HepG2 (cell line): ENCODE data around the gene ITGAE. TPM values are rescaled to one million over a fixed set of nuclear protein-coding genes. Genes with fewer than 3 reads are reported as not detected.

ENCODE experiments used
- CEBPZ ChIP-seq: IDR thresholded peaks from 2 replicates; pipeline ENCODE4 v1.6.1; 2012; ENCODE audit warnings: low read length, improper control_type of control experiment
- EED ChIP-seq: sonication (generic); formaldehyde crosslinking; IDR thresholded peaks from 2 replicates; pipeline ENCODE4 v1.5.0; 2020; ENCODE audit warnings: mild to moderate bottlenecking, missing genetic modification reagents
- FOXK2 ChIP-seq: fragments of 450-650 bp; IDR thresholded peaks from 2 replicates; pipeline ENCODE4 v1.6.1; 2016
- GPBP1L1 ChIP-seq: sonication (generic); formaldehyde crosslinking; IDR thresholded peaks from 2 replicates; pipeline ENCODE4 v1.5.0; 2020; ENCODE audit warnings: mild to moderate bottlenecking, missing genetic modification reagents
- HOXA5 ChIP-seq: sonication (generic); formaldehyde crosslinking; IDR thresholded peaks from 2 replicates; pipeline ENCODE4 v1.4.0; 2020; ENCODE audit warnings: missing genetic modification reagents
- IRF9 ChIP-seq: sonication (generic); formaldehyde crosslinking; IDR thresholded peaks from 2 replicates; pipeline ENCODE4 v1.8.0; 2022; ENCODE audit warnings: missing genetic modification reagents, mild to moderate bottlenecking, borderline replicate concordance
- KDM2A ChIP-seq: sonication (generic); formaldehyde crosslinking; IDR thresholded peaks from 2 replicates; pipeline ENCODE4 v1.4.0; 2020; ENCODE audit warnings: low read depth, missing genetic modification reagents, borderline replicate concordance
- MXD1 ChIP-seq: sonication (generic); formaldehyde crosslinking; IDR thresholded peaks from 2 replicates; pipeline ENCODE4 v1.4.0; 2020; ENCODE audit warnings: mild to moderate bottlenecking, missing genetic modification reagents
- MXD4 ChIP-seq: IDR thresholded peaks from 2 replicates; pipeline ENCODE4 v1.6.1; 2016; ENCODE audit warnings: mild to moderate bottlenecking, missing biosample characterization, missing genetic modification reagents
- PPARG ChIP-seq: conservative IDR thresholded peaks from 2 replicates; pipeline ENCODE4 v1.6.1; 2016; ENCODE audit warnings: missing biosample characterization, missing genetic modification reagents
- RXRB ChIP-seq: IDR thresholded peaks from 2 replicates; pipeline ENCODE4 v1.6.1; 2016; ENCODE audit warnings: borderline replicate concordance, missing genetic modification reagents, missing compliant biosample characterization
- THRA ChIP-seq: sonication (generic); formaldehyde crosslinking; IDR thresholded peaks from 2 replicates; pipeline ENCODE4 v1.4.0; 2020; ENCODE audit warnings: missing genetic modification reagents, borderline replicate concordance
- ZFP36 ChIP-seq: fragments of 150-350 bp; IDR thresholded peaks from 2 replicates; pipeline ENCODE4 v1.6.1; 2018; ENCODE audit warnings: borderline replicate concordance, low read length, low read depth; ENCODE audit not compliant: partially characterized antibody
- ZKSCAN8 ChIP-seq: IDR thresholded peaks from 2 replicates; pipeline ENCODE4 v1.6.1; 2016; ENCODE audit warnings: borderline replicate concordance, missing genetic modification reagents, missing compliant biosample characterization
- ZNF235 ChIP-seq: sonication (generic); formaldehyde crosslinking; IDR thresholded peaks from 2 replicates; pipeline ENCODE4 v1.8.1; 2023; ENCODE audit warnings: mild to moderate bottlenecking, missing genetic modification reagents, borderline replicate concordance
- ZNF333 ChIP-seq: sonication (generic); formaldehyde crosslinking; IDR thresholded peaks from 2 replicates; pipeline ENCODE4 v1.4.0; 2020; ENCODE audit warnings: mild to moderate bottlenecking, missing genetic modification reagents, borderline replicate concordance
- ZNF44 ChIP-seq: sonication (generic); formaldehyde crosslinking; IDR thresholded peaks from 2 replicates; pipeline ENCODE4 v1.5.1; 2020; ENCODE audit warnings: mild to moderate bottlenecking, missing genetic modification reagents
- ZNF484 ChIP-seq: sonication (generic); formaldehyde crosslinking; IDR thresholded peaks from 2 replicates; pipeline ENCODE4 v1.5.1; 2020; ENCODE audit warnings: mild to moderate bottlenecking, low read depth, missing genetic modification reagents, borderline replicate concordance
- ZNF496 ChIP-seq: sonication (generic); formaldehyde crosslinking; IDR thresholded peaks from 2 replicates; pipeline ENCODE4 v1.8.1; 2023; ENCODE audit warnings: mild to moderate bottlenecking, moderate library complexity, missing genetic modification reagents; ENCODE audit not compliant: insufficient replicate concordance
- ZNF709 ChIP-seq: sonication (generic); formaldehyde crosslinking; IDR thresholded peaks from 2 replicates; pipeline ENCODE4 v1.5.0; 2020; ENCODE audit warnings: mild to moderate bottlenecking, missing genetic modification reagents
- ZSCAN30 ChIP-seq: sonication (generic); formaldehyde crosslinking; IDR thresholded peaks from 2 replicates; pipeline ENCODE4 v1.5.0; 2020; ENCODE audit warnings: mild to moderate bottlenecking, missing genetic modification reagents
- ZSCAN31 ChIP-seq: sonication (generic); formaldehyde crosslinking; IDR thresholded peaks from 2 replicates; pipeline ENCODE4 v1.5.0; 2020; ENCODE audit warnings: low read depth, mild to moderate bottlenecking, missing genetic modification reagents
- polyA plus RNA-seq, 8 experiments: library from polyadenylated mRNA; depleted of rRNA in 3 of 8; stranded (reverse) in 7 of 8; unstranded in 1 of 8; fragments of >200 nt; fragmentation: Illumina TruSeq in 4 of 8; extraction: Trizol in 4 of 8; gene quantifications; 2 replicates each; pipeline versions ENCODE4 v1.2.1 to v1.2.3, GENCODE V29; 2011 to 2016; ENCODE audit warnings: low read depth in 4 of 8, missing spikeins in 1 of 8, mixed read lengths in 1 of 8; ENCODE audit not compliant: insufficient read depth in 1 of 8
- total RNA-seq, 5 experiments: library from RNA; depleted of rRNA; stranded (reverse); fragments of >200 nt; fragmentation: Illumina TruSeq; extraction: Trizol; gene quantifications; 2 replicates each; pipeline ENCODE4 v1.2.3, GENCODE V29; 2016; ENCODE audit warnings: low read depth in 1 of 5

The ITGAE gene
- total and polyA plus RNA-seq, 2 of the 13 experiments (the other 11 are each of a cell fraction or from before 2014, with no cell fraction given): 42.3 to 49.0 TPM

- TF ChIP-seq ZNF333 (no peak), FOXK2 (no peak), ZNF484 (CRISPR knock-in tag) (no peak), KDM2A (CRISPR knock-in tag) (peak; percentile 32; the same call in 1 of the 2 replicates), PPARG (CRISPR knock-in tag) (no peak), ZKSCAN8 (CRISPR knock-in tag) (no peak), MXD4 (no peak), EED (CRISPR knock-in tag) (no peak), ZNF709 (CRISPR knock-in tag) (no peak), ZSCAN30 (CRISPR knock-in tag) (no peak), RXRB (CRISPR knock-in tag) (no peak), MXD1 (CRISPR knock-in tag) (no peak), ZFP36 (no peak), ZSCAN31 (CRISPR knock-in tag) (no peak), ZNF235 (CRISPR knock-in tag) (no peak), GPBP1L1 (no peak), IRF9 (peak; percentile 63; the same call in 1 of the 2 replicates), ZNF44 (no peak), THRA (no peak), HOXA5 (CRISPR knock-in tag) (no peak), ZNF496 (CRISPR knock-in tag) (no peak), CEBPZ (no peak)
These were observed at the start of gene ITGAE (continued) for GRCh38 chr17:3800362-3801271.
